ENCODE results near the gene HINT3. TPM values are rescaled to one million over a fixed set of nuclear protein-coding genes. Genes with fewer than 3 reads are reported as not detected.
"Not testable (repeated sequence)": the region's sequence is repeated elsewhere in the genome, so short reads cannot be mapped to it uniquely, and the experiment has no call there.

The HINT3 gene
- total RNA-seq, 1 experiment from 2014 or later, result 12.7 TPM

GRCh38 chr6:126020305-126021050, 63.9 kb downstream of the HINT3 start:
- POLR2A ChIA-PET, result no interaction called here
- DNase-seq (ENCODE audit: low read depth, low spot score), result no peak
- Histone ChIP-seq H3K27ac (ENCODE audit: low read depth, low read length) (no peak overlapping the region), H3K9ac (ENCODE audit: low read length) (no peak overlapping the region), H3K36me3 (ENCODE audit: control insufficient read depth in 1 of 2, insufficient read depth in 2 of 2, low read length in 2 of 2) (peaks cover 25 to 32% of the 10 kb centered on the region in 2 experiments), H3K4me3 (replicated peaks in 1 of 2; ENCODE audit: low read depth in 1 of 2, low read length in 2 of 2) (no peak overlapping the region), H3K27me3 (ENCODE audit: insufficient read depth, low read length) (no peaks in the 10 kb centered on the region), H4K20me1 (ENCODE audit: insufficient read depth) (no peaks in the 10 kb centered on the region), H2AFZ (ENCODE audit: low read depth, low read length, poor library complexity, severe bottlenecking) (no peak overlapping the region), H3K79me2 (ENCODE audit: insufficient read depth, low read length) (peaks cover 13% of the 10 kb centered on the region), H3K9me3 (ENCODE audit: control insufficient read depth in 1 of 2, insufficient read depth in 1 of 2, low read depth in 1 of 2, low read length in 2 of 2) (no peaks in the 10 kb centered on the region), H3K4me1 (ENCODE audit: control insufficient read depth in 1 of 2, insufficient read depth in 2 of 2, low read length in 2 of 2) (no peaks in the 10 kb centered on the region), H3K9me2 (ENCODE audit: insufficient read depth) (no peaks in the 10 kb centered on the region), H3K4me2 (ENCODE audit: low read length) (no peak overlapping the region)
- RAD21 ChIA-PET (ENCODE audit: low non-redundant PET in 1 of 2, low total read pairs in 2 of 2, uncharacterized antibody in 2 of 2, unreplicated experiment in 2 of 2), result no interaction called here
- CTCF ChIA-PET, result no interaction called here
- ATAC-seq, result no peak
- intact Hi-C loops (cut with micrococcal nuclease), result no loop called here
- TF ChIP-seq SRF (IDR thresholded peaks at IDR 0.05; ENCODE audit: low read depth), result no peak
- no peak for TF ChIP-seq TCF7L2 (IDR thresholded peaks at IDR 0.05; ENCODE audit: borderline replicate concordance, extremely low read depth, insufficient read depth, insufficient read length)
- no peak for TF ChIP-seq ELF1 (IDR thresholded peaks at IDR 0.05; ENCODE audit: borderline replicate concordance, low read depth)
- TF ChIP-seq CBX3 (IDR thresholded peaks at IDR 0.05; ENCODE audit: low read depth), result no peak
- TF ChIP-seq EZH2phosphoT487 (IDR thresholded peaks at IDR 0.05; ENCODE audit: borderline replicate concordance), result no peak
- no peak for TF ChIP-seq CTCF (IDR thresholded peaks at IDR 0.05 in 2 of 3, conservative IDR thresholded peaks at IDR 0.05 in 1 of 3; ENCODE audit: borderline replicate concordance in 1 of 3, insufficient read depth in 1 of 3, low read depth in 2 of 3, low read length in 2 of 3)
- no peak for TF ChIP-seq FOSL1 (IDR thresholded peaks at IDR 0.05; ENCODE audit: low read depth)
- BruUV-seq (replicated peaks), result no TSS peak

- H3K9me2 ChIP-seq (ENCODE audit: insufficient read depth); CTCF ChIA-PET; RAD21 ChIA-PET (ENCODE audit: low non-redundant PET in 1 of 2, low total read pairs in 2 of 2, uncharacterized antibody in 2 of 2, unreplicated experiment in 2 of 2); H3K79me2 ChIP-seq (ENCODE audit: insufficient read depth, low read length); H3K27me3 ChIP-seq (ENCODE audit: insufficient read depth, low read length); BruUV-seq (replicated peaks); H4K20me1 ChIP-seq (ENCODE audit: insufficient read depth); H3K4me1 ChIP-seq (ENCODE audit: control insufficient read depth in 1 of 2, insufficient read depth in 2 of 2, low read length in 2 of 2); H3K27ac ChIP-seq (ENCODE audit: low read depth, low read length); POLR2A ChIA-PET; ATAC-seq; intact Hi-C loops (cut with micrococcal nuclease); DNase-seq (ENCODE audit: low read depth, low spot score); H3K4me2 ChIP-seq (ENCODE audit: low read length); H3K4me3 ChIP-seq (replicated peaks in 1 of 2; ENCODE audit: low read depth in 1 of 2, low read length in 2 of 2); H3K9me3 ChIP-seq (ENCODE audit: control insufficient read depth in 1 of 2, insufficient read depth in 1 of 2, low read depth in 1 of 2, low read length in 2 of 2); H3K9ac ChIP-seq (ENCODE audit: low read length); H2AFZ ChIP-seq (ENCODE audit: low read depth, low read length, poor library complexity, severe bottlenecking): not testable (repeated sequence)
- TF ChIP-seq CEBPB (IDR thresholded peaks at IDR 0.05; ENCODE audit: low read depth), result peak; percentile 49; the same call in 1 of the 2 replicates
- H3K36me3 ChIP-seq (ENCODE audit: control insufficient read depth in 1 of 2, insufficient read depth in 2 of 2, low read length in 2 of 2), result peaks cover 24 to 29% of the 10 kb centered on the region in 2 experiments
Measured at GRCh38 chr6:126023474-126023873, 66.9 kb downstream of the HINT3 start.
